HG03558 (cell line): ENCODE results near the gene OXCT1.
"Not testable (repeated sequence)": the region's sequence is repeated elsewhere in the genome, so short reads cannot be mapped to it uniquely, and the experiment has no call there.

Experiments used
- ATAC-seq: cut with Tn5 transposase; IDR thresholded peaks from one replicate; pipeline ENCODE4 v1.9.1; 2021; ENCODE audit warnings: moderate number of reproducible peaks; ENCODE audit not compliant: unreplicated experiment; ENCODE audit errors: extremely low read depth

OXCT1 gene

DNA sequence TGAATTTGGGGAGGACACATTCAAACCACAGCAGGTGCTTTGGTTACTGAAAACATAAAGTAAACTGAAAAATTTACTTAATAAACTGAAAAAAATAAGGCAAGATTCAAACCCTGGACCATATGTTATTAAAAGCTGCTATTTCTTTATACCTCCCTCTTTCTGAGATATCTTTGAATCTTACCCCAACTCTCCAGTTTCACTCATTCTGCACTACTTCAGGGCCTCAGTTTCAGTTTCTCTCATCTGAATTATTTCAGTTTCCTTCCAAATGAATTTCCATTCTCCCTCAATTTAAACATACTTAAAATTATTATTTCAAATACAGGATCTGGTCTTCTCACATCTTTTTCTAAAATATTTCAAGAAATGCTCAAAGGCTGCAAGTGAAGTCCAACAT is 4.9 kb upstream of the OXCT1 start:
- ATAC-seq, result no peak

DNA sequence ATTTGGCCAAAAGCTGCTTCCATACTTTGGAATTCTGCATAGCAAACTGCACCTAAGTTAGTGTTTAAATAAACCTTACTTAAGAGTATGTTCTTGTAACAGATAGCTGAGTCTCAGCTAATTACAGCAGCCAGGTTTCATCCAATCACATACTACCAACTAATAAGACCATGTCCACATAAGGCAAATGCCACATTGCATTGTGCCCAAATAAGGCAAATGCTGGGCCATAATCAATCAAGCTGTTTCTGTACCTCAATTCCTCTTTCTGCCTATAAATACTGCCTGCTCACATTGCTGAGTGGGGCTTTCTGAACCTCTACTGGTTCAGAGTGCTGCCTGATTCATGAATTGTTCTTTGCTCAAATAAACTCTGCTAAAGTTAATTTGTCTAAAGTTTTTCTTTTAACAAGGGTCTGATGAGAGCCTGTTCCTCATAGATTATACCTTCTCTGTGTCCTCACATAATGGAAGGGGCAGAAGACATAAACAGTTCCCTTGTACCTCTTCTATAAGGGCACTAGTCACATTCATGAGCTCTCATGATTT is 4.4 kb upstream of the OXCT1 start:
- ATAC-seq, result no peak

DNA sequence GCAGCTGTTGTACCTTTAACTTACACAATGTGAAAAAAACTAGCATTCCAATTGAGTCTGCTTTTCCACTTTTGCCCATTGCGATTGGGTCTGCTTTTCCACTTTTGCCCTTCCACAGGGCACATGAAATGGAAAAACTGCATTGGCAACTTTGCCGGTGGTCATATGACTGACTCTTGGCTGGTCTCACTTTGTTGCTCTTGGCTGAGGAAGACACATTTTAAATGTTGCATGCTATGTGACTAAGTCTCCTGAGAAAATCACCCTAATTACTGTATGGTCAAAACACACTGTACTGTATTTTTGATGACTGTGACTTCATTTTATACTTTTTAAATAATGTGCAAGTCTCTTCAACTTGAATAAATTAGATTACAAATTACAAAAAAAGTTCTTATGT is 1.6 kb upstream of the OXCT1 start:
- ATAC-seq, result no peak

DNA sequence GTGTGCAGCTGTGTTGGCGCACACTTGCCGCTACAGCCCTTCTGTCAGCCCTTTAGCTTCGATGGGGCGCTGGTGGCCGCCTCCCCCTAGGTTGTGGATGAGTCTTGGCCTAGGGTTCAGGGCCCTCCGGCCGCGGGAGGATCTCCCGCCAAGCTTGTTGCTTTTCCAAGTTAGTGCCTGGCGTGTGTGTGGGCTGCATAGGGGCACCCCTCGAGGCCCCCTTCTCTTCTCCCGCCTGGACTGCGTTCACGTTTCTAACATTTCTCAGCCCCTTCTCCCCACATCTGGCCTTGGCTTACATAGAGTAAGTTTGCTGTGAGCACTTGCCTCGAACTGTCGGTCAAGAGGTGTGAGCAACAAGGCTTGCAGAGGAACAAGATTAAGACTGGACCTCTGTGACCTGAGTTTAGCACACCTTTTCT is 413 bp upstream of the OXCT1 start:
- no peak for ATAC-seq

DNA sequence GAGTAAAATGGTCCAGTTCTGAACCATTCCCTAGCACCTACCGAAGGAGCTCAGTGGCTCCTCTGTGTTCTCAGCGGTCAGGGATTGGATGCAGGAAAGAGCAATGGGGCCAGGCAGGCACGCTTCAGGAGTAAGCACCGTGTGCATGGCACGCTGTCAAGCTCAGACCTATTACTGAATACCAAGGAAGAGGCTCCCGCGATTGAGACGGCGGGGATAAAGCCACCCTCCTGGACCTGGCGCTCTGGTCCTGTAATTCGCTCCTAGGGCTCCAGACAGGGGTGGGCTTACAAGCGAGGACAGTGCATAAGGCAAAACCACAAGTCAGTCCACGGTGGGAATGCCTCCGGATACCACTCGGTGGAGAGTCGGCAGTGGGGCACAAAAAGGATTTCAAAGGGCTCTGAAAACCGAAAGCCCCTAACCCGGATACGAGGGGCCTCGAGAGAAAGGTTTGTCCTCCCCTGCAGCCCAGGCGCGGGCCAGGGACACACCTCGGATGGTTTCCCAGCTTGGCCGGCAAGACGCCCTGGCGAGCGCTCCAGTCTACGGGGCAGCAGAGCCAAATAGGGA is 988 bp downstream of the OXCT1 start:
- no peak for ATAC-seq

DNA sequence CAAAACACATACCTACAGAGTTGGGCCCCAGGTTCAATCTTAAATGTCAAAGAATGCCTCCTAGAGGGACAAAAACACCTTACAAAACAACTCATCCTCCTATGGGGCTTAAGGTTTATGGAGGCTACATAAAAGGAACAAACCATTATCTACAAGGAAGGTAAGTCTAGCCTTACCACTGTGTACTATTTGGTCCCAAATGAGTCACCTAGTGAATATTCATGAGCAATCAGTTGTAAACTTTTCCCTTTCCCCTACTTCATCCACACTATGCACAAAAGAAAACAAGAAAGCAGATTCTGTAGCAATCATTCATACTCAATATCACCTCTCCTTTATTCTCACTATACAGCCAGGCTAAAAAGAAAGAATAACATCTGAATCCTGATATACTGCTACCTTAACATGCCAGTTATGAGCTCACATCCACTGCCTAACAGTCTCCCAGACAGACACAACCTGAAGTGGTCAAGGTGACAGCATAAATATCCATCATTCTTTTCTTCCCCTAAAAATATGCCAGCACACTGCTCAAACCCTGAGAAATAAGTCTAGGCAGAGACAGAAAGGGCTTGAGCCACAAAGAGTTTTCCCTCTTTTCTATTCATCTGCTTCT is 6.2 kb downstream of the OXCT1 start:
- ATAC-seq, result no peak

DNA sequence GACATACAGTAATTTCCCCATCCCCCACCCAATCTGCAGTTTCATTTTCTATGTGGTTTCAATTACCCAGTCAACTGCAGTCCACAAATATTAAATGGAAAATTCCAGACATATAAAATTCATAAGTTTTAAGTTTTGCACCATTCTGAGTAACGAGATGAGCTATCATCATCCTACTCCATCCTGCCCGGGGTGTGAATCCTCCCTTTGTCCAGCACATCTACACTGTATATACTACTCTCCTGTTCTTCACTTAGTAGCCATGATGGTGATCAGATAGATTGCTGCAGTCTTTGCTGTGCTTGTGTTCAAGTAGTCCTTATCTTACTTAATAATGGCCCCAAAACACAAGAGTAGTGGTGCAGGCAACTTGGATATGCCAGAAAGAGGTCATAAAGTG is 11.3 kb downstream of the OXCT1 start:
- no peak for ATAC-seq

DNA sequence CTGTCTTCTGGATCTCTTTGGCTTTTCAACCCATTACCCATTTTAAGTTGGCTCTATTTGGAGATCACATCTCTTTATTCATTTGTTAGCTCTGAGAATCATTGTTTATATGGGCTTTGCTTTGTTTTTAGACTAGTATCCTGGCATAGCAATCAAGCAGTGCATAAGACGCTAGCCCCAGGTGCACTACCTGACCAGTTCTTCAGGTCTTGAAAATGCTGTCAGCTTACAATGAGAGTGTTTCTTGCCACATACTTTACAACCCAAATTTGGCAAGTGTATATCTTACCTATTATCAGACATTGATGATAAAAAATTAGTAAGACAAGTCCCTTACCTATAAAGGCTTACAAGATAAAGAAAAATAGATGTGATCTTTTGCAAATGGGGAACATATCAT is 12.2 kb downstream of the OXCT1 start:
- no peak for ATAC-seq

DNA sequence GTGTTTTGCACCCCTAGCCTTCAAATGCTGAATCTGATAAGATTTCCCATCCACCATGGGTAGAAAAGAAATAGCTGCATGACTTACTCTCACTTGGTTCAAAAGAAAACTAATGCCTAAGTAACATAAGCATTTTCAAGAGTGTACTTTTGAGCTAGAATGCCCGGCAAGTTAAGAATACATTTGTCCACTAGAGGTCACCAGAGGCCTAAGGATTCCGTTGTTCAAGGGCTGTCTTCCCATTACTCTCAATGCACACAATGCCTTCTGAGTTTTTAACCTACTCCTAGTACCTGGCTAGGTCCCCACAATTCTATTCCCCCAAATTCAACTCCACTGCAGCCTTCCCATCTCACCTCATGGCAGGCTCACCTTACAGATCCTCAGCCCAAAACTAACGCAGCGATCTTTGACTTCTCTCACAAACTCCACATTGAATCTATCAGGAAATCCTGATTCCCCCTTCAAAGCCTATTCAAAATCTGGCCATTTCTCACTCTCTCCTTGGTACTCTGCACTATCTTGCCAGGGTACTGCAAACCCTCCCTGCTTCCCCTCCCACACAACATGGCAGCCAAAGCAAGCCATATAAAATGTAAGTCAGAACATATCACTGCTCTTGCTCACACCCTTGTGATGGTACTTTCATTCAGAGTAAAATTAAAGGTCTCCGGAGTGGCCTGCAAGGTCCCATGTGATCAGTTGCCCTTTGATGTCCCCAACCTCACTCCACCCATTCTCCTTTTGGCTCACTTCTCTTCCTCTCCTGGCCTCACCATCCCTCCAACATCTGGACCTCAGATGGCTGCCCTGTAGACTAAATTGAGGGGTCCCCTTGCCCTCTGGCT is 13.4 kb downstream of the OXCT1 start:
- peak; percentile 70 for ATAC-seq

DNA sequence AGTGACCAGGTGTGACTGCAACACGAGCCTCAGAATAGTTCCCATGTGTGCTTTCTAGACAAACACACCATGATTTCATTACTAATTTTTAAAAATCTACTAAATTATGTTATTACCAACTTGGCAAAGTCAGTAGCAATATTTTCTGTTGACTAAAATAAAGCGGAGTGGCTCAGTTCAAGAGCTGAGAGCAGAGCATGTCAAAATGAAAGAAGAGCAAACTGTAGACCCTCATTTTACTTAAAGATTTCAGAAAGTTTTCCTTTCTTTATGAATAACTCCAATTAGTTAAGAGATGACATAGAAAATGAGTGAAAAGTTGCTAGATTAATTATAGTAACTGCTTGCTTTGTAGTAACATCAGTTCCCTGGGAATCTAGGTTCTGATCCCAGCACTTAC is 17.9 kb downstream of the OXCT1 start:
- no peak for ATAC-seq

DNA sequence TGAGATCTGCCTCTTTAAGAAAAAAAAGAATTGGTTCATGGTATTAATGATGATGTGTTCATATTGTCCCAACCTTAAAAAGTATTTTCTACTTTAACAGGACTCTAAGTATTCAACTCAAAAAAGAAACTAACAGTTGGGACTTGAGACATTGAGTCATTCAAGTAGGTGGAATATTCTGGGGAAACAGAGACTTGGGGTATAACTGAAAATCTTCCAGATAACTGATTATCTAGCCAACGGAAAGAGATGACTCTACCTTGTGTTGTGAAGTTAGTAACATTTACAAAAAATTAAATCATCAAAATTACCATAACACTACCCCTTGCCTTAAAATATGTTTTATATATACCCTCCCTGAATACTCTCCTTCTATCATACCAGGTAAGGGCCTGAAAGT is 19.1 kb downstream of the OXCT1 start:
- ATAC-seq, result no peak

DNA sequence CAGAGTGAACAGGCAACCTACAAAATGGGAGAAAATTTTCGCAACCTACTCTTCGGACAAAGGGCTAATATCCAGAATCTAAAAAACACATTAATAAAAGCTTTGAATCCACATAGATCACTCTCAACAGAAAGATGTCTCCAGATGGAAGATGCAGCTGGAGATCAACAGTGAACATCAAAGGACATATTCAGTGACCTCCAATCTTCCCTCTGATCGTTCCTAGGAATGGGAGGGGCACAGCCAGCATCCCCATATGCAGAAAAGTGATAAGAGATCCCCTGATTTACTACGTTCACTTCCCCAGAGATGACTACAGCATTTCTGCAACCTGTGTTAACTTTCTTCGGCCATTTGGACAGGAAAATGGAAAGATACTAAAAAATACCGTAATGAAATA is 21.2 kb downstream of the OXCT1 start:
- ATAC-seq, result no peak

DNA sequence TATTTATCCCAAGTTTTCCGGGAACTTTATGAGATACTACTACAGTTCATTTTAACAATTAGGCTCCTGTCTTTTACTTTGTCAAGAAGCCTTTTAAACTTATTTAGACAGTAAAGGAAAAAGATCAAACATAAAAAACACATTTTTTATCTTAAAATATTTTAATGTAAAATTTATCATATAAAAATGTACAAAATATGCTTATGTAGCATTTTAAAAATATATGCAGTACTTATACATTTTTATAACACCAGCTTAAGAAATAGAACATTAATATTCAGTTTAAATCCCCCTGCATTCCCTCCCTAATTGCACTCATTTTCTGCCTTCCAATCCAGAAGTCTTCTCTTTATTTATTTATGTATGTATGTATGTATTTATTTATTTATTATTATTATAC is 24.5 kb downstream of the OXCT1 start:
- not testable (repeated sequence) for ATAC-seq

DNA sequence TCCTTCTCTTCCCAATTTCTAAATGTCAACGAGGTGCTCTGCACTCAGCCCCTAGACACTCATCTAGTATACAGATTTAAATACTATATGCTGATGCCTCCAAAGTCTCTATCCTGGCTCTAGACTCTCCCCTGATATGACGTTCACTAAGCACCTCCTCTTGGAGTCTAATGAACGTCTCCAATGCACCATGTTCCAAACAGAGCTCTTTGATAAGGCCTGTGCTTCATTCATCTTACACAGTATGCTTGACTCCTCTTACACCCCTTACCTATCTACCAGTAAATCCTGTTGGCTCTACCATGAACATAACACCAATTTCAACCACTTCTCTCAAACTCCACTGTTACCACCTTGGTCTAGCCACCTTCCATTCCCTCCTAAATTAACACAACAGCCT is 25.7 kb downstream of the OXCT1 start:
- no peak for ATAC-seq

DNA sequence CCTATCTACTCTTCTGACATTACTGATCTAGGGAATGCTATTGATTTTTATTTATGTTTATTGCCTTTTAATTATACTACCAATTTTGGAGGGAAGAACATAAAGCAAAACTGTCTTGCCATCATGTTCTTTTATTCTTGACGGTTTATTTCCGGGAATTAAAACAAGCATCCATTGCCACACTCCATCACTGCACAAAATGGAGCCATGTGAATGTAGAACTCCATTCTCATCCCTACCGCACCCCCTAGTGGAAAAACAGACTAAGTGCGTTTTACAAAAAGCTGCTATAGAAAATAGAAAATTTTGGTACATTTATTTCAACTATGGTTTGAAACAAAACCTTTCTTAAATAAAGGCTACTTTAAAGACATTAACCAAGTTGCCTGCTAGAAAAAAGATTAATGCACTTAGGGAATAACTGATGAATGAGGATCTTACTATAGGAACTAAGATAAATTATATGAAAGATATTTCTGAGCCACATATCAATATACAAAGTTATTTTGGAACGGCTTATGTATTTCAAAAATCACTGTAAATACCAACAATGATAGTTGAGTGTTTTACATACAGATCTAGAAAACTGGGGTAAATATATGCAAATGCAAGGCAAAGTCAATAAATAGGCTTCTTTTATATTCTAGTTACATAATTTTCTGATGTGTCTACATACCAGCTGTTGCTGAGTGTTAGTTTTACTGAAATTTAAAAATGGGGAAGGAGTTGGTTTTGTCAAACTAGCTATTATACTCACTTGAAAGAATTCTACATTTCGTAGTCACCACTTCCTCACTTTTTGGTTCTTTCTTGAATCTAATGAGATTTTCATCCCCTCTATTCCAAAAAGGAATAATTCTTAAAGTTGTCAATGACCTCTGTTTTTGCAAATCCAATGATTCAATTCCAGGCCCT is 26.5 kb downstream of the OXCT1 start:
- ATAC-seq, result no peak

DNA sequence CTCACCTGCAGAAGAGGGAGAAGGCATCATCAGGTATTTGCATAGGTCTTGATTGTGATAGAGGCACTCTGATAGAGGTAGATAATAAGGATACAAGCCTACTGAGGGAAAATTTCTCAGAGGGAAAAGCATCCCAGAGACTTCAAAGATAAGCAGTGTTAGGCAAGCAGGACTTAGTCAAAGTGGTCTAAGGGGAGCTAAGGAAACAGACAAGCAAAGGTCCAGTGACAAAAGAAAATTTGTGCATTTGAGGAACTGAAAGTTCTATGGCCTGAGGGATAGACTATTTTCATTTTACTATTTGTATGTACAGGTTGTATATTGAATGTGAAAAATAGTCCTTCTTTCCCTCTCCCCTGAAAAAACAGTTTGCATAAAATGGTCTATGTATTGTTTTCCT is 27.4 kb downstream of the OXCT1 start:
- peak; percentile 77 for ATAC-seq

DNA sequence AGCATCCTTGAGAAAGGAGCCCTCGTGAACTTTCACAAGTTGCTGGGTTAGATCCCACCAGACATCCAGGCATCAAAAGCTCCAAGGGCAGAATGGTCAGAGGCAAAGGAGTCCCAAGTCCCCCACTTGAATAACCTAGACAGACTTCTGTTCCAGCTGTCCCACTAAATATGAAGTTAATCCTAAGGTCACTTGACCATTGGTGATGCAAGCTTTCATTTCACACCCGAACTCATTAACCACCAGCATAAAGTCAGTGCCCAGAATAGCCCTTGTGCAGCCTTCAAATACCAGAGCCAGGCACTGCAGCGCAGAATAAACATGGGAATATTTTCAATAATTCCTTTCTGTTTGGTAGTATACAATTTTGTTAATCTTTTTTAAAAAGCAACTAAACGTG is 28.9 kb downstream of the OXCT1 start:
- no peak for ATAC-seq

DNA sequence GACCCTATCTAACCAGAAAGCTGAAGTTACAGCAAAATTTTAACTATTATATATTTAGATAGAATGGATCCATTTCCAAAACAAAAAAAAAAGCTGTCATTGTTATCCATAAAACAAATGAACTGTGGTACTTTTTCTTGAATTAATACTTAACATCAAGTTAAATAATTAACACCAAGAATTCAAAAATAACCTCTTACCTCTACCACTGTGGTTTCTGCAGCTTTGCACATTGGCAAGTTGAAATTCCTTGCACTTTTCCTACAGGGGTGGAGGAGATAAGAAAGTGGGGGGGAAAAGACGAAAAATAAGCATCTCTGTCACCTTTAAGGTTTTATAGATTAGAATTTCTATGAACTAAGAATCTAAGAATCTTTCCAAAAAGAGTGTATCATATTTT is 30.0 kb downstream of the OXCT1 start:
- no peak for ATAC-seq

DNA sequence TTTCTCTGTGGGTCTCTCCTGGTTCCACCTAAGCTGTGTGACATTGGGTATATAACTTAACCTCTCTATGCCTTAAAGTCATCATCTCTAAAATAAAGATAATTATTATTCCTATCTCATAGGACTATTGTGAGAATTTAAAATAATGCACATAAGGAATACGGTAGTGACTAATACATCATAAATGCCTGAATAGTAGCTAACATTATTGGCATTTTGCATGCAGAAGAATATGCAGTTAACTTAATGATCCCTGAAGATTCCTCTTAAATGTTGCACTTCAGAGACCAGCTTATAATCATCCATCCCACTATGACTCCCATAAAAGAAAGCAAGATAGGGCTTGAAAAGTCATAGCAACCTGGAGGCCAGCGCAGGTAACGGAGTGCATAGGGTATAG is 32.4 kb downstream of the OXCT1 start:
- no peak for ATAC-seq

DNA sequence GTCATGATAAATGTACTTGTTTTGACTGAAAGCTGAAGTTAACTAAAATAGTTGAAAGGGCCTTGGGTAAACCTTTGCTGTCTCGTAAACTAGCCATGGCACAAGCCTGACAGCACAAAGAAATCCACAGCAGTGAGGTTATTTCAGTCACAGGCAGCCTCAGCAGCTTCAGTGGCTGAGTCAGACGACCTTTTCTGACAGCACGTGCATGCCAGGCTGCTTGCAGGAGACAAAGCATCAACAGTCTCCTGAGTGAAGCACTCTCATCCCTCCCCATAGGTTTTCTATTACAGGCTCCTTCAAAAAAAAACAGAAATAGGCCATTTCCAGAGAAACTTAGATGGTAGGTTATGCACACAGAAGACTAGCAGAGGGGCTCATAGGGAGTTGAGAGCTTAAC is 34.6 kb downstream of the OXCT1 start:
- no peak for ATAC-seq
